Neuronal stem cell (in vitro differentiated cells): ENCODE data around the gene SAMD14.
"Not testable (repeated sequence)": the region's sequence is repeated elsewhere in the genome, so short reads cannot be mapped to it uniquely, and the experiment has no call there.

Experiments used
- DNase-seq: peaks from one replicate; pipeline ENCODE4 v3.0.0-alpha.2; 2013; ENCODE audit warnings: low spot score
- H2AFZ ChIP-seq: one replicate; pipeline ENCODE4 v1.6.1; 2013; ENCODE audit warnings: mild to moderate bottlenecking, low read length, inconsistent platforms
- H2AK5ac ChIP-seq: 2 replicates; pipeline ENCODE4 v1.6.1; 2013; ENCODE audit warnings: low read depth, mild to moderate bottlenecking, inconsistent platforms, low read length, moderate library complexity, mixed read lengths
- H2BK120ac ChIP-seq: 2 replicates; pipeline ENCODE4 v1.6.1; 2013; ENCODE audit warnings: low read depth, mild to moderate bottlenecking, inconsistent platforms, low read length, moderate library complexity, mixed read lengths
- H2BK12ac ChIP-seq: one replicate; pipeline ENCODE4 v1.6.1; 2013; ENCODE audit warnings: low read length, inconsistent platforms
- H2BK15ac ChIP-seq: 2 replicates; pipeline ENCODE4 v1.6.1; 2013; ENCODE audit warnings: mild to moderate bottlenecking, low read length, inconsistent platforms, mixed read lengths
- H2BK5ac ChIP-seq: one replicate; pipeline ENCODE4 v1.6.1; 2013; ENCODE audit warnings: inconsistent platforms, mild to moderate bottlenecking, low read length, moderate library complexity
- H3K14ac ChIP-seq: one replicate; pipeline ENCODE4 v1.6.1; 2013; ENCODE audit warnings: low read length, inconsistent platforms
- H3K18ac ChIP-seq: 2 replicates; pipeline ENCODE4 v1.6.1; 2013; ENCODE audit warnings: low read length, inconsistent platforms
- H3K23ac ChIP-seq: 2 replicates; pipeline ENCODE4 v1.6.1; 2013; ENCODE audit warnings: low read depth, mild to moderate bottlenecking, mixed read lengths, low read length, inconsistent platforms; ENCODE audit not compliant: poor library complexity
- H3K27ac ChIP-seq: replicated peaks from 3 replicates; pipeline ENCODE4 v1.5.1; 2013; ENCODE audit warnings: low read length, inconsistent platforms
- H3K27me3 ChIP-seq, 3 experiments: 2 replicates each; pipeline ENCODE4 v1.6.1; 2013; ENCODE audit warnings: low read length in 3 of 3, mild to moderate bottlenecking in 2 of 3, inconsistent platforms in 1 of 3, low read depth in 1 of 3, mixed read lengths in 1 of 3, moderate library complexity in 1 of 3; ENCODE audit not compliant: control insufficient read depth in 3 of 3, insufficient read depth in 3 of 3
- H3K36me3 ChIP-seq, 2 donors: replicated peaks in 1 of 2; 2 replicates each; pipeline ENCODE4 v1.6.1; 2013; ENCODE audit warnings: low read length in 2 of 2; ENCODE audit not compliant: control insufficient read depth in 2 of 2, insufficient read depth in 2 of 2
- H3K4ac ChIP-seq: 2 replicates; pipeline ENCODE4 v1.6.1; 2013; ENCODE audit warnings: inconsistent platforms, mild to moderate bottlenecking, low read length, moderate library complexity
- H3K4me1 ChIP-seq, 2 donors: 1 replicate in 1 of 2; 2 replicates in 1 of 2; pipeline ENCODE4 v1.6.1; 2013; ENCODE audit warnings: low read length in 2 of 2, low read depth in 1 of 2; ENCODE audit not compliant: control insufficient read depth in 2 of 2, insufficient read depth in 1 of 2
- H3K4me2 ChIP-seq: one replicate; pipeline ENCODE4 v1.6.1; 2013; ENCODE audit warnings: mild to moderate bottlenecking, low read length, inconsistent platforms; ENCODE audit not compliant: insufficient read depth, poor library complexity, severe bottlenecking
- H3K4me3 ChIP-seq, 2 donors: 2 replicates each; pipeline ENCODE4 v1.5.1; 2013; ENCODE audit warnings: low read length in 2 of 2, mild to moderate bottlenecking in 2 of 2, inconsistent platforms in 1 of 2, moderate library complexity in 1 of 2
- H3K79me1 ChIP-seq: one replicate; pipeline ENCODE4 v1.6.1; 2013; ENCODE audit warnings: low read depth, mild to moderate bottlenecking, inconsistent platforms, low read length, moderate library complexity
- H3K9ac ChIP-seq: one replicate; pipeline ENCODE4 v1.6.1; 2013; ENCODE audit warnings: mild to moderate bottlenecking, low read depth, low read length, inconsistent platforms; ENCODE audit not compliant: poor library complexity
- H3K9me3 ChIP-seq, 2 donors: replicated peaks in 1 of 2; 2 replicates each; pipeline versions ENCODE3 to v1.6.1; 2013; ENCODE audit warnings: low read length in 2 of 2, mild to moderate bottlenecking in 2 of 2, inconsistent platforms in 1 of 2, low read depth in 1 of 2, mixed read lengths in 1 of 2, moderate library complexity in 1 of 2; ENCODE audit not compliant: control insufficient read depth in 2 of 2, insufficient read depth in 1 of 2
- H4K8ac ChIP-seq: one replicate; pipeline ENCODE4 v1.6.1; 2013; ENCODE audit warnings: low read depth, mild to moderate bottlenecking, inconsistent platforms, low read length, moderate library complexity
- H4K91ac ChIP-seq: one replicate; pipeline ENCODE4 v1.6.1; 2013; ENCODE audit warnings: low read length, low read depth, mild to moderate bottlenecking, inconsistent platforms; ENCODE audit not compliant: poor library complexity
- WGBS, 2 donors: extraction: QIAGEN DNeasy Blood & Tissue Kit; methylation state at CpG; one replicate each; pipeline ENCODE4 v1.1.7; 2013; ENCODE audit warnings: missing lambda C conversion rate in 2 of 2, mixed read lengths in 1 of 2; ENCODE audit not compliant: insufficient read length in 2 of 2, insufficient replicate concordance in 1 of 2; ENCODE audit errors: extremely low coverage in 2 of 2; 5-methylcytosine and 5-hydroxymethylcytosine counted together

Gene SAMD14

DNA sequence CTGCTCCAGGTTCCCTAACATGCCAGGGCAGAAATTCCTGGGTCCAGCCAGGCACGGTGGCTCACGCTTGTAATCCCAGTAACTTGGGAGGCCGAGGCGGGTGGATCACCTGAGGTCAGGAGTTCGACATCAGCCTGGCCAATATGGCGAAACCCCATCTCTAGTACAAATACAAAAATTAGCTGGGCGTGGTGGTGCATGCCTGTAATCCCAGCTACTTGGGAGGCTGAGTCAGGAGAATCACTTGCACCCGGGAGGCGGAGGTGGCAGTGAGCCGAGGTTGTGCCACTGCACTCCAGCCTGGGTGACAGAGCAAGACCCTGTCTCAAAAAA is 68.3 kb downstream of the SAMD14 start:
- not testable (repeated sequence) for H3K27ac ChIP-seq, H3K4ac ChIP-seq, H3K4me1 ChIP-seq, H2AFZ ChIP-seq, H4K91ac ChIP-seq, H3K79me1 ChIP-seq, H3K18ac ChIP-seq, H3K36me3 ChIP-seq, H2BK15ac ChIP-seq, H4K8ac ChIP-seq, H3K4me3 ChIP-seq, H2BK12ac ChIP-seq, H3K23ac ChIP-seq, H2BK5ac ChIP-seq, H2BK120ac ChIP-seq, H3K14ac ChIP-seq, H3K9me3 ChIP-seq, H3K9ac ChIP-seq, DNase-seq, H2AK5ac ChIP-seq, H3K4me2 ChIP-seq
- WGBS, 2 donors, result no CpG with 5 or more reads among the region's 10 CpGs
- peaks cover 0 to 28% (median 17%) of the 10 kb centered on the region in 3 experiments for H3K27me3 ChIP-seq

DNA sequence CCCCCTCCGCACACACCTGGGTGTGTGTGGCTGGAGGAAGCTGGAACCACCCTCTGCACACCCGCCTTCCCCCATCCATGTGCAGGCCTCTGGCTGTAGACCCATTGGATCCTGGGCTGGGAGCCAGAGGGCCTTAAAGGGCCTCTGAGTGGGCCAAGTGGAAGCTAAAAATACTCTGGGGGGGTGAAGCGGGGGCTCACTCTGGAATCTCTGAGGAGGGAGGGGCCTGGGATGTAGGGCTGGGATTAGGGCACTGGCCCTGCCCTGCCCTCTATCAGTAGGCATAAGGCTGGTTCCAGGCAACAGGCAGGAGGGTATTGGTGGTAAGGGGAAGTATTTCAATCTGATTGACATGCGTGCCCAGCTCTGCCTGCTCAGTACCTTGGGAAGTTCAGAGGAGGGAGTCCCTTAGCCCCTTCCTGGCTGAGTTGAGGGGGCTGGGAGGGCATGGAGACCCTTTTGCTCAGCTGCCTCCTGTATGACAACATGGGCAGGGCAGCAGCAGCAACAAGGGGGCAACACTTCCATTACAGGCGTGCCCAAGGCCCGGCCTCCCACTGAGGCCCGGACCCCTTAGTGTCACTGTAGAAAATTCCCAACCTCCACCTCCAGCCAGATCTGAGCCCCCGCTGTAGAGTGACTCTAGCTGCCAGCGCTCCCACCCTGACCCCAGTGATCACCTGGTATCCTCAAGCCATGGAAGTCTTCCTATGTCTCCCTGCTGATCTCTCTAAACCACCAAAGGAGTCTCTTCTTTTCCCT is 68.8 kb downstream of the SAMD14 start:
- Histone ChIP-seq H3K4me1 (peaks cover 1 to 8% of the 10 kb centered on the region in 2 donors), H2BK120ac (peak overlapping the region; percentile 53), H3K14ac (no peak overlapping the region), H3K27ac (no peak overlapping the region), H3K27me3 (peaks cover 0 to 30% (median 19%) of the 10 kb centered on the region in 3 experiments), H4K91ac (no peak overlapping the region), H3K23ac (no peak overlapping the region), H3K4ac (no peak overlapping the region), H2AK5ac (peak overlapping the region; percentile 98), H4K8ac (no peak overlapping the region), H3K18ac (peak overlapping the region; percentile 53), H2BK5ac (no peak overlapping the region), H2AFZ (no peak overlapping the region), H3K36me3 (no peaks in the 10 kb centered on the region), H3K9me3 (no peaks in the 10 kb centered on the region), H3K79me1 (no peaks in the 10 kb centered on the region), H3K4me2 (no peak overlapping the region), H2BK12ac (no peak overlapping the region), H3K9ac (no peak overlapping the region), H2BK15ac (no peak overlapping the region), H3K4me3 (no peak overlapping the region)
- WGBS, 2 donors, result no CpG with 5 or more reads among the region's 9 CpGs
- DNase-seq, result no peak
